Measurements from ENCODE around the gene NAP1L1.

DNA sequence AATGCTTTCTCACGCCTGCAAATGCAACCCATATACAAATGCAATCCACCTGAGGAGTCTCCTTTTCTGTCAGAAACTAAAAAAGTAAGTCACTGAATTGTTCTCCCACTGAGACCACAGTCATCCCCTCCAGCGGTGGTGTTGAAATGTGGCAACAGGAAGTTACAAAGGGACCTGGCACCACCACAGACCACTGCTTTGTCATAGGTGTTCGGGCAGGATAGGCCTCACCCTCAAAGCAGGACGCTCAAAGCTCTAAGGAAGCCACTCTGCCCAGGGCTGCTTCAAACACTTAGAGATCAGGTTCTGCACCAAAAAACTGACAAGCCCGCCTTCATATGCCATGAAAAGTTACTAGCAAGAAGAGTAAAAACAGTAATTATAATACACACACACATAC, 64.2 kb downstream of the NAP1L1 start:
- TF ChIP-seq, protein P1, sequence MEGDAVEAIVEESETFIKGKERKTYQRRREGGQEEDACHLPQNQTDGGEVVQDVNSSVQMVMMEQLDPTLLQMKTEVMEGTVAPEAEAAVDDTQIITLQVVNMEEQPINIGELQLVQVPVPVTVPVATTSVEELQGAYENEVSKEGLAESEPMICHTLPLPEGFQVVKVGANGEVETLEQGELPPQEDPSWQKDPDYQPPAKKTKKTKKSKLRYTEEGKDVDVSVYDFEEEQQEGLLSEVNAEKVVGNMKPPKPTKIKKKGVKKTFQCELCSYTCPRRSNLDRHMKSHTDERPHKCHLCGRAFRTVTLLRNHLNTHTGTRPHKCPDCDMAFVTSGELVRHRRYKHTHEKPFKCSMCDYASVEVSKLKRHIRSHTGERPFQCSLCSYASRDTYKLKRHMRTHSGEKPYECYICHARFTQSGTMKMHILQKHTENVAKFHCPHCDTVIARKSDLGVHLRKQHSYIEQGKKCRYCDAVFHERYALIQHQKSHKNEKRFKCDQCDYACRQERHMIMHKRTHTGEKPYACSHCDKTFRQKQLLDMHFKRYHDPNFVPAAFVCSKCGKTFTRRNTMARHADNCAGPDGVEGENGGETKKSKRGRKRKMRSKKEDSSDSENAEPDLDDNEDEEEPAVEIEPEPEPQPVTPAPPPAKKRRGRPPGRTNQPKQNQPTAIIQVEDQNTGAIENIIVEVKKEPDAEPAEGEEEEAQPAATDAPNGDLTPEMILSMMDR (IDR thresholded peaks at IDR 0.05): no peak
- TF ChIP-seq POLR2A (IDR thresholded peaks at IDR 0.05): no peak

All from heart left ventricle (tissue), 13 donors.